ENCODE measurements around the gene PARN.

- TF ChIP-seq POLR2A (IDR thresholded peaks at IDR 0.05) (no peak), CTCF (IDR thresholded peaks at IDR 0.05) (no peak)
These were observed 137.4 kb downstream of the PARN start for GRCh38 chr16:14492614-14493013.

Data from right lobe of liver (tissue), 4 donors.